Cardiac muscle cell (in vitro differentiated cells and primary cell): Measurements from ENCODE around the gene VEZF1. TPM values are rescaled to one million over a fixed set of nuclear protein-coding genes. Genes with fewer than 3 reads are reported as not detected.

Source experiments
- DNase-seq, 2 donors: peaks; one replicate each; pipeline versions ENCODE4 v3.0.0 to v3.0.0-alpha.2; 2010 to 2017; ENCODE audit warnings: low read depth in 1 of 2, low spot score in 1 of 2
- H3K27ac ChIP-seq: fragments of 200-600 bp; sonication (generic); 2 replicates; pipeline ENCODE4 v1.5.1; 2016
- H3K27me3 ChIP-seq: fragments of 200-600 bp; sonication (generic); 2 replicates; pipeline ENCODE4 v1.6.0; 2016; ENCODE audit warnings: control low read depth
- H3K36me3 ChIP-seq: fragments of 200-600 bp; sonication (generic); 2 replicates; pipeline ENCODE4 v1.5.1; 2016; ENCODE audit warnings: control low read depth
- H3K4me1 ChIP-seq: fragments of 200-600 bp; sonication (generic); 2 replicates; pipeline ENCODE4 v1.8.1; 2017; ENCODE audit warnings: low read depth, mild to moderate bottlenecking, mixed run types
- H3K4me3 ChIP-seq: fragments of 200-600 bp; sonication (generic); 2 replicates; pipeline ENCODE4 v1.5.1; 2016; ENCODE audit warnings: mild to moderate bottlenecking
- H3K9me3 ChIP-seq: fragments of 200-600 bp; sonication (generic); 2 replicates; pipeline ENCODE4 v1.5.1; 2017; ENCODE audit warnings: low read depth, mild to moderate bottlenecking, control low read depth
- polyA plus RNA-seq: library from polyadenylated mRNA; unstranded; fragments of >200 nt; fragmentation: Nextera tagmentation; extraction: Ambion mirVana; gene quantifications from 2 replicates; pipeline ENCODE4 v1.2.1, GENCODE V29; 2016
- total RNA-seq: library from RNA; depleted of rRNA; stranded (reverse); fragments of >200 nt; gene quantifications from 2 replicates; pipeline ENCODE4 v1.2.3, GENCODE V29; 2016
- TF ChIP-seq, protein P1 (sequence below): IDR thresholded peaks from 2 replicates; pipeline ENCODE4 v1.5.1; 2012; ENCODE audit warnings: low read depth, mild to moderate bottlenecking, low read length

VEZF1 gene
- total and polyA plus RNA-seq, 2 experiments from 2014 or later: 18.5 to 37.3 TPM

DNA sequence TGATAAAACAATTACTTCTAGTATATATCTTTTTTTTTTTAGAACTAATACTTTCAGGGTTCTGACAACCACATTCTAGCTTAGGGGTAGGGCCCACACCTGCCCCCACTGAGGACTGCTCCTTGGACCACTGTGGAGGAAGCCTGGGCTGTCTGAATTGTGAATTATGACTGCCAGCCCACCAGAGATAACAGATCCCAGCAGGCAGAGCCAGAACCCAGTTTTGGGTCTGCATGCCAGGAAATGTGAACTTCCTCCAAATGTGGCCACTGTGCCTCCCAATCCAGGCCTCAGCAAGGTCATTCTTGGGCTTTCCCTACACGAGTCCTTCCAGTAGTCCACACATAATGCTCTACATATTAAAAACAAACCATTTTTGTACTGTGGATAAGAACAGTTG is 15.9 kb downstream of the VEZF1 start:
- H3K4me1 ChIP-seq: no peaks in the 10 kb centered on the region
- DNase-seq: no peak
- TF ChIP-seq, protein P1, sequence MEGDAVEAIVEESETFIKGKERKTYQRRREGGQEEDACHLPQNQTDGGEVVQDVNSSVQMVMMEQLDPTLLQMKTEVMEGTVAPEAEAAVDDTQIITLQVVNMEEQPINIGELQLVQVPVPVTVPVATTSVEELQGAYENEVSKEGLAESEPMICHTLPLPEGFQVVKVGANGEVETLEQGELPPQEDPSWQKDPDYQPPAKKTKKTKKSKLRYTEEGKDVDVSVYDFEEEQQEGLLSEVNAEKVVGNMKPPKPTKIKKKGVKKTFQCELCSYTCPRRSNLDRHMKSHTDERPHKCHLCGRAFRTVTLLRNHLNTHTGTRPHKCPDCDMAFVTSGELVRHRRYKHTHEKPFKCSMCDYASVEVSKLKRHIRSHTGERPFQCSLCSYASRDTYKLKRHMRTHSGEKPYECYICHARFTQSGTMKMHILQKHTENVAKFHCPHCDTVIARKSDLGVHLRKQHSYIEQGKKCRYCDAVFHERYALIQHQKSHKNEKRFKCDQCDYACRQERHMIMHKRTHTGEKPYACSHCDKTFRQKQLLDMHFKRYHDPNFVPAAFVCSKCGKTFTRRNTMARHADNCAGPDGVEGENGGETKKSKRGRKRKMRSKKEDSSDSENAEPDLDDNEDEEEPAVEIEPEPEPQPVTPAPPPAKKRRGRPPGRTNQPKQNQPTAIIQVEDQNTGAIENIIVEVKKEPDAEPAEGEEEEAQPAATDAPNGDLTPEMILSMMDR: no peak
- no peak overlapping the region for H3K27ac ChIP-seq
- no peaks in the 10 kb centered on the region for H3K9me3 ChIP-seq
- H3K4me3 ChIP-seq: no peak overlapping the region
- no peaks in the 10 kb centered on the region for H3K27me3 ChIP-seq
- peaks cover 46% of the 10 kb centered on the region for H3K36me3 ChIP-seq

GRCh38 chr17:57971572-57971971 is 16.5 kb downstream of the VEZF1 start:
- H3K9me3 ChIP-seq: no peaks in the 10 kb centered on the region
- peaks cover 40% of the 10 kb centered on the region for H3K36me3 ChIP-seq
- no peak overlapping the region for H3K4me3 ChIP-seq
- DNase-seq: no peak
- TF ChIP-seq, protein P1: no peak
- no peaks in the 10 kb centered on the region for H3K4me1 ChIP-seq
- no peaks in the 10 kb centered on the region for H3K27me3 ChIP-seq
- no peak overlapping the region for H3K27ac ChIP-seq

DNA sequence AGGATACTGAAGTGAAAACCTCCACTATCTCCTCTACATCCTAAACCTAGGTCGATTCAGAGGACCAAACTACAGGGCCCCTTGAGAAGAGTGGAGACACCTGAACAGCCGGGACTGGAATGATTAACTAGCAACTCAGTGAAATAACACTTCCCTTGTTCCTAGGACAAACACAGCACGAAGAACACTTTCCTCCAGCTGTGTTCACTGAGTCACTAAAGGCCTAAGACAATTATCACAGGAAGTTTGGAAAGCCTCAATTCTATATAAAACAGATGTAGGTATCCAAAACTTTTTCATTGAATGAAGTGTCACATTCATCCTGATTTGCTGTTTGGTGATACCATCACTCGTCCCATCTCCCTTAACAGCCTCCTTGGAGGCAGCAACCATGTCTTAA is 17.3 kb downstream of the VEZF1 start:
- DNase-seq: no peak
- Histone ChIP-seq H3K36me3 (peaks cover 32% of the 10 kb centered on the region), H3K27ac (no peak overlapping the region), H3K9me3 (no peaks in the 10 kb centered on the region), H3K4me1 (no peaks in the 10 kb centered on the region), H3K27me3 (no peaks in the 10 kb centered on the region), H3K4me3 (no peak overlapping the region)
- TF ChIP-seq, protein P1: no peak

GRCh38 chr17:57968456-57968855 is 19.6 kb downstream of the VEZF1 start:
- H3K27me3 ChIP-seq: no peaks in the 10 kb centered on the region
- no peaks in the 10 kb centered on the region for H3K4me1 ChIP-seq
- no peak overlapping the region for H3K27ac ChIP-seq
- no peaks in the 10 kb centered on the region for H3K9me3 ChIP-seq
- peaks cover 12% of the 10 kb centered on the region for H3K36me3 ChIP-seq
- H3K4me3 ChIP-seq: no peak overlapping the region
- DNase-seq: no peak
- TF ChIP-seq, protein P1: no peak

DNA sequence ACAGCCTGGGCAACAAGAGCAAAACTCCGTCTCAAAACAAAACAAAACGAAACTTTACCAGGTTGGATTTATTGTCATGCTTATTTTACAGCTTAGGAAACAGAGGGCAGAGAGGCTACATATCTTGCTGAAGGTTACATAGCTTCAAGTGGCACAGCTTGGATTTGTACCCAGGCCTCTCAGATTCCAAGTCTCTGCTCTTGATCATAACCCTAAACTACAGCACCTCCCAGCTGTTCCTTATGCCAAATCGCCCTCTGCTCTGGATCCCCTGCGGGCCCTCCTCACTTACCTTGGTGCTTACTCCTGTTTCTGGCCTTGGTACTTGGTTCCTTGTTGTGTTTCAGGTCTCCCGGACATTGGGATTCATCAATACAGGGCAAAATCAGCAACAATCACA is 21.2 kb downstream of the VEZF1 start:
- H3K4me3 ChIP-seq: no peak overlapping the region
- H3K36me3 ChIP-seq: no peaks in the 10 kb centered on the region
- H3K4me1 ChIP-seq: no peaks in the 10 kb centered on the region
- no peak for DNase-seq
- TF ChIP-seq, protein P1: no peak
- no peaks in the 10 kb centered on the region for H3K27me3 ChIP-seq
- H3K9me3 ChIP-seq: no peaks in the 10 kb centered on the region
- no peak overlapping the region for H3K27ac ChIP-seq

DNA sequence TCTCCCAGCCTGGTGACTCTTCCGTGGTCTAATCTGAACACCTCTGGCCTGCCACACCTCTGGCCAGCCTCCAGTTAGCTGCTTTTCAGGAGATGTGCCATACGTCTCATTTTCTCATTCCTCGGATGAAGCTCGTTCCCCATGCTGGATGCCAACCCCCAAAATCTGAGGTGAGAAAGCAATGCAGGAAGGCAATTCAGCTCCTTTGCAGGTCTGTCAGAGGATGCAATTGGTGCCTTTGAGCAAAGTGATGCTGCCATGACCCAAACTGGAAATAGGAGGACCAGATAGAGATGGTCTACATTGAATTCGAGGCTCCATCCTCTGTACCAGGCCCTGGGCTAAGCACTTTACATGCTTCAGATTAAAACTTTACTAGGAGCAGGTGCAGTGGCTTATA is 21.8 kb downstream of the VEZF1 start:
- no peaks in the 10 kb centered on the region for H3K36me3 ChIP-seq
- H3K4me1 ChIP-seq: no peaks in the 10 kb centered on the region
- no peak overlapping the region for H3K4me3 ChIP-seq
- DNase-seq: no peak
- H3K27ac ChIP-seq: no peak overlapping the region
- TF ChIP-seq, protein P1: no peak
- H3K27me3 ChIP-seq: no peaks in the 10 kb centered on the region
- H3K9me3 ChIP-seq: no peaks in the 10 kb centered on the region
